ENCODE results near the gene COX4I1.

Gene COX4I1

GRCh38 chr16:85851034-85851785, 51.7 kb downstream of the COX4I1 start:
- Histone ChIP-seq H3K9me3 (ENCODE audit: control insufficient read depth, low read length) (no peaks in the 10 kb centered on the region), H3K27ac (ENCODE audit: low read depth, low read length, severe bottlenecking) (no peak overlapping the region), H3K36me3 (ENCODE audit: control insufficient read depth, insufficient read depth, low read length) (no peaks in the 10 kb centered on the region), H3K4me3 (ENCODE audit: extremely low read depth, insufficient read depth, low read length, poor library complexity, severe bottlenecking) (no peak overlapping the region), H3K4me1 (ENCODE audit: control insufficient read depth, insufficient read depth, low read length, poor library complexity, severe bottlenecking) (no peaks in the 10 kb centered on the region)
- WGBS, 2 experiments (ENCODE audit: insufficient coverage in 2 of 2), result 94 to 96% methylated on average over 11 to 13 of the region's 15 CpGs

- WGBS, 2 experiments (ENCODE audit: insufficient coverage in 2 of 2), result 86 to 87% methylated on average over 13 of the region's 16 CpGs
- Histone ChIP-seq H3K4me3 (ENCODE audit: extremely low read depth, insufficient read depth, low read length, poor library complexity, severe bottlenecking) (no peak overlapping the region), H3K9me3 (ENCODE audit: control insufficient read depth, low read length) (no peaks in the 10 kb centered on the region), H3K4me1 (ENCODE audit: control insufficient read depth, insufficient read depth, low read length, poor library complexity, severe bottlenecking) (no peaks in the 10 kb centered on the region), H3K36me3 (ENCODE audit: control insufficient read depth, insufficient read depth, low read length) (no peaks in the 10 kb centered on the region), H3K27ac (ENCODE audit: low read depth, low read length, severe bottlenecking) (no peak overlapping the region)
Measured at GRCh38 chr16:85853547-85854545, 54.4 kb downstream of the COX4I1 start.

- H3K4me3 ChIP-seq (ENCODE audit: extremely low read depth, insufficient read depth, low read length, poor library complexity, severe bottlenecking), result no peak overlapping the region
- no peaks in the 10 kb centered on the region for H3K36me3 ChIP-seq (ENCODE audit: control insufficient read depth, insufficient read depth, low read length)
- H3K27ac ChIP-seq (ENCODE audit: low read depth, low read length, severe bottlenecking), result no peak overlapping the region
- no peaks in the 10 kb centered on the region for H3K4me1 ChIP-seq (ENCODE audit: control insufficient read depth, insufficient read depth, low read length, poor library complexity, severe bottlenecking)
- WGBS, 2 experiments (ENCODE audit: insufficient coverage in 2 of 2), result no CpG with 5 or more reads among the region's 1 CpG
- no peaks in the 10 kb centered on the region for H3K9me3 ChIP-seq (ENCODE audit: control insufficient read depth, low read length)
Measured at GRCh38 chr16:85854935-85855334, 55.4 kb downstream of the COX4I1 start.

- no peak overlapping the region for H3K27ac ChIP-seq (ENCODE audit: low read depth, low read length, severe bottlenecking)
- H3K9me3 ChIP-seq (ENCODE audit: control insufficient read depth, low read length), result no peaks in the 10 kb centered on the region
- H3K36me3 ChIP-seq (ENCODE audit: control insufficient read depth, insufficient read depth, low read length), result no peaks in the 10 kb centered on the region
- 88 to 94% methylated on average over 5 to 6 of the region's 6 CpGs for WGBS, 2 experiments (ENCODE audit: insufficient coverage in 2 of 2)
- H3K4me1 ChIP-seq (ENCODE audit: control insufficient read depth, insufficient read depth, low read length, poor library complexity, severe bottlenecking), result no peaks in the 10 kb centered on the region
- H3K4me3 ChIP-seq (ENCODE audit: extremely low read depth, insufficient read depth, low read length, poor library complexity, severe bottlenecking), result no peak overlapping the region
Measured at GRCh38 chr16:85856079-85856478, 56.6 kb downstream of the COX4I1 start.

- H3K27ac ChIP-seq (ENCODE audit: low read depth, low read length, severe bottlenecking), result no peak overlapping the region
- no peak overlapping the region for H3K4me3 ChIP-seq (ENCODE audit: extremely low read depth, insufficient read depth, low read length, poor library complexity, severe bottlenecking)
- H3K4me1 ChIP-seq (ENCODE audit: control insufficient read depth, insufficient read depth, low read length, poor library complexity, severe bottlenecking), result no peaks in the 10 kb centered on the region
- no peaks in the 10 kb centered on the region for H3K36me3 ChIP-seq (ENCODE audit: control insufficient read depth, insufficient read depth, low read length)
- no peaks in the 10 kb centered on the region for H3K9me3 ChIP-seq (ENCODE audit: control insufficient read depth, low read length)
- WGBS, 2 experiments (ENCODE audit: insufficient coverage in 2 of 2), result 73 to 79% methylated on average over 1 to 2 of the region's 5 CpGs
Measured at GRCh38 chr16:85856585-85856984, 57.1 kb downstream of the COX4I1 start.
